ENCODE results near the gene OR4E1. TPM values are rescaled to one million over a fixed set of nuclear protein-coding genes. Genes with fewer than 3 reads are reported as not detected.
"Not testable (repeated sequence)": the region's sequence is repeated elsewhere in the genome, so short reads cannot be mapped to it uniquely, and the experiment has no call there.

Gene OR4E1
- total RNA-seq, 1 experiment from 2014 or later: not detected

GRCh38 chr14:21653331-21653885 is 20.2 kb downstream of the OR4E1 start, which contains the start of gene OR4E2:
Gene OR4E2, plus strand, starts transcription at chr14:21653835. Its CDS starts 11,248 bp downstream, at chr14:21665083.
- no peak for DNase-seq (ENCODE audit: low spot score)

GRCh38 chr14:21652209-21652808 is 21.3 kb downstream of the OR4E1 start:
- DNase-seq (ENCODE audit: low spot score): no peak

GRCh38 chr14:21647380-21647779 is 26.2 kb downstream of the OR4E1 start:
- DNase-seq (ENCODE audit: low spot score): no peak

- DNase-seq (ENCODE audit: low spot score): no peak
These were observed 30.2 kb downstream of the OR4E1 start for GRCh38 chr14:21643407-21643806.

- DNase-seq (ENCODE audit: low spot score): no peak
These were observed 30.9 kb downstream of the OR4E1 start for GRCh38 chr14:21642683-21643082.

- no peak for DNase-seq (ENCODE audit: low spot score)
These were observed 38.8 kb downstream of the OR4E1 start, which contains the start of gene OR10G2 for GRCh38 chr14:21634840-21635239. Gene OR10G2, minus strand, starts transcription at chr14:21634940. Its CDS starts 98 bp downstream, at chr14:21634842.

- no peak for DNase-seq (ENCODE audit: low spot score)
These were observed 42.5 kb downstream of the OR4E1 start for GRCh38 chr14:21631084-21631483.

- not testable (repeated sequence) for DNase-seq (ENCODE audit: low spot score)
These were observed 43.1 kb downstream of the OR4E1 start for GRCh38 chr14:21630503-21630902.

GRCh38 chr14:21626491-21627230 is 47.0 kb downstream of the OR4E1 start:
- DNase-seq (ENCODE audit: low spot score): no peak

Other genes with a start within 250 kb of the OR4E1 start
- 23.4 and 27.9 TPM in 2 replicates for gene CHD8, start 217.7 kb downstream of the OR4E1 start, total RNA-seq (2014; rRNA removed; shearing (Covaris generic))
- 9.2 and 9.4 TPM in 2 replicates for gene RAB2B, start 196.9 kb downstream of the OR4E1 start, total RNA-seq (2014; rRNA removed; shearing (Covaris generic))
- 14.6 and 30.5 TPM in 2 replicates for gene TOX4, start 196.6 kb downstream of the OR4E1 start, total RNA-seq (2014; rRNA removed; shearing (Covaris generic))
- gene METTL3, start 162.5 kb downstream of the OR4E1 start, total RNA-seq (2014; rRNA removed; shearing (Covaris generic)): 31.5 and 37.0 TPM in 2 replicates
- gene SALL2, start 147.5 kb downstream of the OR4E1 start, total RNA-seq (2014; rRNA removed; shearing (Covaris generic)): 2.9 and 4.0 TPM in 2 replicates
- gene OR10G3, start 93.7 kb downstream of the OR4E1 start, total RNA-seq (2014; rRNA removed; shearing (Covaris generic)): not detected in 2 replicates
- not detected in 2 replicates for gene OR10G2, start 38.9 kb downstream of the OR4E1 start, total RNA-seq (2014; rRNA removed; shearing (Covaris generic))
- not detected in 2 replicates for gene OR4E2, start 20.0 kb downstream of the OR4E1 start, total RNA-seq (2014; rRNA removed; shearing (Covaris generic))